Epidermal melanocyte (primary cell): ENCODE measurements around the gene DOCK1.
"Not testable (repeated sequence)": the region's sequence is repeated elsewhere in the genome, so short reads cannot be mapped to it uniquely, and the experiment has no call there.

Experiments used
- DNase-seq: peaks from one replicate; pipeline ENCODE4 v3.0.0; 2011; ENCODE audit warnings: low spot score; ENCODE audit not compliant: insufficient read length

The DOCK1 gene

GRCh38 chr10:127266431-127266830 is 361.2 kb downstream of the DOCK1 start:
- DNase-seq, result no peak

GRCh38 chr10:127267442-127267841 is 362.2 kb downstream of the DOCK1 start:
- DNase-seq, result no peak

GRCh38 chr10:127272076-127272475 is 366.8 kb downstream of the DOCK1 start:
- DNase-seq, result no peak

GRCh38 chr10:127275272-127275671 is 370.0 kb downstream of the DOCK1 start:
- no peak for DNase-seq

- DNase-seq, result no peak
Measured at GRCh38 chr10:127275793-127276450, 370.7 kb downstream of the DOCK1 start.

GRCh38 chr10:127276794-127277462 is 371.7 kb downstream of the DOCK1 start:
- no peak for DNase-seq

- DNase-seq, result no peak
Measured at GRCh38 chr10:127278001-127278400, 372.8 kb downstream of the DOCK1 start.

GRCh38 chr10:127279334-127279774 is 374.1 kb downstream of the DOCK1 start:
- no peak for DNase-seq

- DNase-seq, result no peak
Measured at GRCh38 chr10:127280446-127280845, 375.2 kb downstream of the DOCK1 start.

GRCh38 chr10:127283017-127283416 is 377.8 kb downstream of the DOCK1 start:
- no peak for DNase-seq

GRCh38 chr10:127283576-127283975 is 378.3 kb downstream of the DOCK1 start:
- DNase-seq, result no peak

- no peak for DNase-seq
Measured at GRCh38 chr10:127290850-127291249, 385.6 kb downstream of the DOCK1 start.

GRCh38 chr10:127291329-127291728 is 386.1 kb downstream of the DOCK1 start:
- DNase-seq, result no peak

GRCh38 chr10:127292888-127293287 is 387.7 kb downstream of the DOCK1 start:
- DNase-seq, result no peak

- no peak for DNase-seq
Measured at GRCh38 chr10:127293640-127294039, 388.4 kb downstream of the DOCK1 start.

- DNase-seq, result no peak
Measured at GRCh38 chr10:127296696-127297095, 391.5 kb downstream of the DOCK1 start.

- DNase-seq, result peak; percentile 35
Measured at GRCh38 chr10:127298381-127298780, 393.2 kb downstream of the DOCK1 start.

GRCh38 chr10:127299192-127299591 is 394.0 kb downstream of the DOCK1 start:
- not testable (repeated sequence) for DNase-seq

GRCh38 chr10:127299956-127300689 is 394.9 kb downstream of the DOCK1 start:
- DNase-seq, result no peak

- DNase-seq, result no peak
Measured at GRCh38 chr10:127300868-127301321, 395.7 kb downstream of the DOCK1 start.

- no peak for DNase-seq
Measured at GRCh38 chr10:127302343-127302742, 397.1 kb downstream of the DOCK1 start.

- DNase-seq, result no peak
Measured at GRCh38 chr10:127303105-127303504, 397.9 kb downstream of the DOCK1 start.
